Measurements from ENCODE around the gene SP8.

GRCh38 chr7:20785157-20786048, 1.3 kb downstream of the SP8 start:
- TF ChIP-seq CTCF (IDR thresholded peaks at IDR 0.05 in 2 of 3, conservative IDR thresholded peaks at IDR 0.05 in 1 of 3; ENCODE audit: borderline replicate concordance in 1 of 3, insufficient read depth in 1 of 3, low read depth in 2 of 3, low read length in 2 of 3) (no peak), EZH2 (IDR thresholded peaks at IDR 0.05) (no peak), RAD21 (IDR thresholded peaks at IDR 0.05; ENCODE audit: low read depth) (no peak), CBX3 (IDR thresholded peaks at IDR 0.05; ENCODE audit: low read depth) (no peak), POLR2AphosphoS5 (IDR thresholded peaks at IDR 0.05; ENCODE audit: low read depth, low read length) (no peak), YY1 (IDR thresholded peaks at IDR 0.05; ENCODE audit: extremely low read depth, insufficient replicate concordance, low read depth, low read length) (no peak), POLR2A (IDR thresholded peaks at IDR 0.05; ENCODE audit: borderline replicate concordance, extremely low read depth, insufficient read depth, insufficient read length) (no peak), FOSL1 (IDR thresholded peaks at IDR 0.05; ENCODE audit: low read depth) (no peak), ATF3 (IDR thresholded peaks at IDR 0.05) (no peak), SP1 (IDR thresholded peaks at IDR 0.05; ENCODE audit: low read depth) (no peak), MAX (IDR thresholded peaks at IDR 0.05) (no peak)

Data from HCT116 (cell line).